Measurements from ENCODE around the gene MXD4. TPM values are rescaled to one million over a fixed set of nuclear protein-coding genes. Genes with fewer than 3 reads are reported as not detected.
A peak's percentile ranks its signal among the peaks of the same experiment; 100 is the strongest.

Gene MXD4
- total and polyA plus RNA-seq, 12 donors: 13.9 to 245 (median 96.4) TPM

DNA sequence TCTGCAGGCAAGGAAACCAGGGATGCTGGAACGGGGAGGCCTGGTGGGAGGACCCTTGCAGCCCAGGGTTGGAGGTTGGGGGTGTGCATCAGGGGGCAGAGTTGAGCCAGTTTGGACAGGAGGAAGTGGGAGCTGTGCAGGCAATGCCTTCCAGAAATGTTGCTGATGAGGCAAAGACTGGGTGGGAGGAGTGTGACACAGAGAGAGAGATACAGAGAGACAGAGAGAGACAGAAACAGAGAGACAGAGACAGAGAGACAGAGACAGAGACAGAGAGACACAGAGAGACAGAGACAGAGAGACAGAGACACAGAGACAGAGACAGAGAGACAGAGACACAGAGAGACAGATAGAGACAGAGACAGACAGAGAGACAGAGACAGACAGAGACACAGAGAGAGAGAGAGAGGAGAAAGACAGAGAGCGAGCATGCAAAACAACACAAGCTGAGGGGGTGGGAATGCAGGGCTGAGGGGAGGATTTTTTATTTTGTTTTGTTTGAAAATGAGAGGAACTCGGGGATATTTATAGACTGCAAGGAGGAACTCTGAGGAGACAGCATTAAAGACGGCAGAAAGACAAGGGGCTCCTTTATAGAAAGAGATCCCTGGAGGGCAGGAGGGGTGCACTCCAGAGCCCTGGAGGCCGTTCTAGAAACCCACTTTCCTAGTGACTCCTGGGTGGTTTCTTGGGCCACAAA is 18.1 kb downstream of the MXD4 start:
- no peaks in the 10 kb centered on the region for H3K27me3 ChIP-seq
- no peaks in the 10 kb centered on the region for H3K9me3 ChIP-seq (replicated peaks in 1 of 3)
- no peak overlapping the region for H3K4me3 ChIP-seq
- peaks cover 8 to 51% of the 10 kb centered on the region in 2 donors for H3K4me1 ChIP-seq (replicated peaks in 1 of 2)
- 46 to 58% (median 55%) methylated on average over 5 of the region's 5 CpGs for WGBS, 4 donors
- H3K27ac ChIP-seq: peak overlapping the region in 3 of 5 donors; percentile 29 to 47 (median 38)
- intact Hi-C loops (cut with DNase I): no loop called here
- TF ChIP-seq, protein P1, sequence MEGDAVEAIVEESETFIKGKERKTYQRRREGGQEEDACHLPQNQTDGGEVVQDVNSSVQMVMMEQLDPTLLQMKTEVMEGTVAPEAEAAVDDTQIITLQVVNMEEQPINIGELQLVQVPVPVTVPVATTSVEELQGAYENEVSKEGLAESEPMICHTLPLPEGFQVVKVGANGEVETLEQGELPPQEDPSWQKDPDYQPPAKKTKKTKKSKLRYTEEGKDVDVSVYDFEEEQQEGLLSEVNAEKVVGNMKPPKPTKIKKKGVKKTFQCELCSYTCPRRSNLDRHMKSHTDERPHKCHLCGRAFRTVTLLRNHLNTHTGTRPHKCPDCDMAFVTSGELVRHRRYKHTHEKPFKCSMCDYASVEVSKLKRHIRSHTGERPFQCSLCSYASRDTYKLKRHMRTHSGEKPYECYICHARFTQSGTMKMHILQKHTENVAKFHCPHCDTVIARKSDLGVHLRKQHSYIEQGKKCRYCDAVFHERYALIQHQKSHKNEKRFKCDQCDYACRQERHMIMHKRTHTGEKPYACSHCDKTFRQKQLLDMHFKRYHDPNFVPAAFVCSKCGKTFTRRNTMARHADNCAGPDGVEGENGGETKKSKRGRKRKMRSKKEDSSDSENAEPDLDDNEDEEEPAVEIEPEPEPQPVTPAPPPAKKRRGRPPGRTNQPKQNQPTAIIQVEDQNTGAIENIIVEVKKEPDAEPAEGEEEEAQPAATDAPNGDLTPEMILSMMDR (IDR thresholded peaks at IDR 0.05): peak in 1 of 6 experiments; percentile 9
- no peak for TF ChIP-seq POLR2A (IDR thresholded peaks at IDR 0.05)
- DNase-seq: peak; percentile 43 to 73 (median 52)
- peaks cover 0 to 15% of the 10 kb centered on the region in 2 donors for H3K36me3 ChIP-seq (replicated peaks in 1 of 2)

DNA sequence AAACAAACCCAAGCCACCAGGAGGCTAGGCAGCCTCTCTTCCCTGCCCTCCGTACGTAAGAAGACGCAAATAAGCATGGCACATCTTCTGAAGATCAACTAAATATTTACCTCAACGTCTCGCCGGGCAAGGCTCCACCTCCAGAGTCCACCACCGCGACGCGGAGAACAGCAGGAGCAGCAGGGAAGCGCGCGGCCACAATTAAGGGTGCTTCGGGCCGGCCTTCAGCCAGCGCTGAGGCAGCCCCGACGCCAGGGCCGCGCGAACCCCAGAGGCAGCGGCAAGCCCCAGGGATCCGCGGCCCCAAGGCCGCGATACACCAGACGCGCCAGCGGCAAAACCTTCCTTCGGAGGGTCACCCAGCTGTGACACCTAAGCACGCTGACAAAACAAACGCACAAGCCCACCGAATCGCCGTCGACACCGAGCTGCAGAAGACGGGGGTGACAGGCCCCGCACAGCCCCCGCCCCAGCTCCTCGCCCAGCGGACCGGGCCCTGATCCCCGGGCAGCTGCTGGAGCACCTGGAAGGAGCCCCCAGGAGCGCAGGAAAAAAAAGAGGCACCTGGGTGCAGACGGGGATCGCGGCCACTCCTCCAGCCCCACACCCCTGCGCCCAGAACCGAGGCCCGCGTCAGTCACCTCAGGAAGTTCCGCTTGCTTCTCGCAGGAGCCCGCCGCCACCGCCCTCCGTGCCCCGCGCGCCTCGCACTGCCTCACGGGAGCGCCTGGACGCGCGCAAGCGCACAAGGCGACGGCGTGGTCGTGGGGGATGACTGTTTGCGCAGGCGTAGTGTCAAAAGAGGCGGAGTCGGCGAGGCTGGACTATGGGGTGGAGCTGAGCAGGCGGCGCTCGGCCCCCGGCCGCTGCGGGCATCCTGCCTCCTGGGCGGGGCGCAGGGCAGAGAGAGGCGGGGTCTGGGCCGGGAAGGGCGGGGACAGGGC is 20.2 kb downstream of the MXD4 start, which contains the start of the genes HAUS3 and POLN:
Gene HAUS3, minus strand, starts transcription at position 712 of the 944 bp plus-strand sequence. CDS start 1,175 bp downstream, outside the sequence.
Gene POLN, minus strand, starts transcription at position 712 of the 944 bp plus-strand sequence. CDS start 12,890 bp downstream, outside the sequence.
- H3K4me1 ChIP-seq (replicated peaks in 1 of 2): peaks cover 8 to 62% of the 10 kb centered on the region in 2 donors

GRCh38 chr4:2241003-2241402 is 20.9 kb downstream of the MXD4 start:
- intact Hi-C loops (cut with DNase I): no loop called here
- H3K27ac ChIP-seq: peak overlapping the region in 3 of 5 donors; percentile 81 to 85 (median 83)
- no peak for DNase-seq
- peak overlapping the region in 3 of 4 donors; percentile 64 to 89 (median 74) for H3K4me3 ChIP-seq
- no peak for TF ChIP-seq POLR2A (IDR thresholded peaks at IDR 0.05)
- TF ChIP-seq, protein P1 (IDR thresholded peaks at IDR 0.05): peak in 1 of 6 experiments; percentile 7
- H3K27me3 ChIP-seq: no peaks in the 10 kb centered on the region
- H3K9me3 ChIP-seq (replicated peaks in 1 of 3): no peaks in the 10 kb centered on the region
- H3K36me3 ChIP-seq (replicated peaks in 1 of 2): peaks cover 0 to 16% of the 10 kb centered on the region in 2 donors
- 5 to 8% (median 6%) methylated on average over 7 of the region's 7 CpGs for WGBS, 4 donors
- peaks cover 8 to 61% of the 10 kb centered on the region in 2 donors for H3K4me1 ChIP-seq (replicated peaks in 1 of 2)

More for the DNA sequence above, 20.2 kb downstream of the MXD4 start, which contains the start of the genes HAUS3 and POLN:
- DNase-seq: peak; percentile 98 to 99 (median 98)
- H3K9me3 ChIP-seq (replicated peaks in 1 of 3): no peaks in the 10 kb centered on the region
- intact Hi-C loops (cut with DNase I): no loop called here
- H3K36me3 ChIP-seq (replicated peaks in 1 of 2): peaks cover 0 to 12% of the 10 kb centered on the region in 2 donors
- H3K4me3 ChIP-seq: peak within 1 kb of the TSS; percentile 64 to 89 (median 69)
- WGBS, 4 donors: 0% methylated on average over 6 to 88 of the region's 88 CpGs
- no peaks in the 10 kb centered on the region for H3K27me3 ChIP-seq
- H3K27ac ChIP-seq: peak within 1 kb of the TSS in 4 of 5 donors; percentile 71 to 85 (median 82)
- TF ChIP-seq, protein P1 (IDR thresholded peaks at IDR 0.05): peak in 3 of 6 experiments; percentile 2 to 14 (median 3)
- peak; percentile 38 to 91 for TF ChIP-seq POLR2A (IDR thresholded peaks at IDR 0.05)

All from adrenal gland (tissue), 12 donors.